HG03378 (cell line): Measurements from ENCODE around the gene B4GALT6.
A peak's percentile ranks its signal among the peaks of the same experiment; 100 is the strongest.

Experiments
- ATAC-seq: cut with Tn5 transposase; IDR thresholded peaks from one replicate; pipeline ENCODE4 v1.9.1; 2021; ENCODE audit warnings: mild to moderate bottlenecking, moderate library complexity; ENCODE audit not compliant: unreplicated experiment

B4GALT6 gene

GRCh38 chr18:31694297-31694696 is 9.9 kb upstream of the B4GALT6 start:
- no peak for ATAC-seq

DNA sequence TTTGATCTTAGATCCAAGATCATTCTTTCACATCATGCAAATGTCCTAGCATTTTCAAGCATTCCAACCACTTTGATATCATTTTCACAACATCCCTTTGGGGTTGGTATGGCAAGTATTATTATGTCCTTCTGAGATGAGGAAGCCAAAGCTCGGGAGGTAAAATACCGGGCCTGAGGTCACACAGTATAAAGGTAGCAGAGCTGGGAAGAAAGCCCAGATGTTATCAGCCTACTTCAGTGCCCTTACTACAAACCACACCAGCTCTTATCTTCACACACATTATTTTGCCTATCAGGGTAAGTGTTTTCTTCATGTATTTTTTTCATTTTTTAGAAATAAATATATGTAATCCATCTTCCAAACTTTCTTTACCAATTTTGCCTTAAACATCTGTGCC is 4.2 kb upstream of the B4GALT6 start:
- no peak for ATAC-seq

DNA sequence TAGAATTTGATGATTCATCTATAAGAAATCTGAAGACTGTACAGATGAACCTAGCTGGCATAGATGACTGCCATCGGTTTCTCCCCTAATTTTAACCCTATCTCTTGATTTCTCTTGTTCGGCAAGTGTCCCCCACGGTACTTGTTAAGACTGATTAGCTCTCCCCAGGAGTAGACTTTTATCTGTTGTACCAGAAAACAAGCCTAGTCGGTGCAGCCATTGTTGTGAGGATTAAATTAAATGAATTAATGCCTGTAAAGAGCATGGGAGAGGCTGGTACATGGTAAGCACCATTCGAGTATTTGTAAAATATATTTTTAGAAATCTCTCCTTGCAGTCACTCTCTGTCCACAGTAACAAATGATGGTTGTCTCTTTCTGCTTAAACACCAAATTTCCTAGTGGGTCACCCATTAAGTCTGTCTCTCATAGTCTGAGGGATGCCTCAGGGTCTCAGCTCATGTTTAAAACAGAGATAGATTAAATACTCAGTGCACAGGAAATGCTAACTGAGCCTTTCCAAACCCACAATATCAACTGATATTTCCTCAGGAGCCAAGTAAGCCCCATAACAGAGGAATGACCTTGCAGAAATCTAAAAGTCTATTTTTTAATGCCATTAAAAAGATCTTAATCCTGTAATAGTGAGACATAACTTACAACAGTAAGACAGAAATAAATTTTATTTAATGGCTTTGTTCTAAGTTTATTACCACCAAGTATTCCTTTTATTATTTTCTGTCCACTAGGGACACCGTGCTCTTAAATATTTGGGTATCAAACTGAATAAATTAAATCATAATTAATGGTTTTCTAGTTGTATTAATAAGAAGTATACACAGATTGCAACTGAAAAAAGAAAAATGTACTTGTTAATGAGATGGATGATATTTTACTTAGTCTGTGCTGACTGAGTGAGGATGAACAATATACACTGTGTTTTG is 2.9 kb upstream of the B4GALT6 start:
- ATAC-seq, result no peak

GRCh38 chr18:31686572-31686971 is 2.2 kb upstream of the B4GALT6 start:
- no peak for ATAC-seq

DNA sequence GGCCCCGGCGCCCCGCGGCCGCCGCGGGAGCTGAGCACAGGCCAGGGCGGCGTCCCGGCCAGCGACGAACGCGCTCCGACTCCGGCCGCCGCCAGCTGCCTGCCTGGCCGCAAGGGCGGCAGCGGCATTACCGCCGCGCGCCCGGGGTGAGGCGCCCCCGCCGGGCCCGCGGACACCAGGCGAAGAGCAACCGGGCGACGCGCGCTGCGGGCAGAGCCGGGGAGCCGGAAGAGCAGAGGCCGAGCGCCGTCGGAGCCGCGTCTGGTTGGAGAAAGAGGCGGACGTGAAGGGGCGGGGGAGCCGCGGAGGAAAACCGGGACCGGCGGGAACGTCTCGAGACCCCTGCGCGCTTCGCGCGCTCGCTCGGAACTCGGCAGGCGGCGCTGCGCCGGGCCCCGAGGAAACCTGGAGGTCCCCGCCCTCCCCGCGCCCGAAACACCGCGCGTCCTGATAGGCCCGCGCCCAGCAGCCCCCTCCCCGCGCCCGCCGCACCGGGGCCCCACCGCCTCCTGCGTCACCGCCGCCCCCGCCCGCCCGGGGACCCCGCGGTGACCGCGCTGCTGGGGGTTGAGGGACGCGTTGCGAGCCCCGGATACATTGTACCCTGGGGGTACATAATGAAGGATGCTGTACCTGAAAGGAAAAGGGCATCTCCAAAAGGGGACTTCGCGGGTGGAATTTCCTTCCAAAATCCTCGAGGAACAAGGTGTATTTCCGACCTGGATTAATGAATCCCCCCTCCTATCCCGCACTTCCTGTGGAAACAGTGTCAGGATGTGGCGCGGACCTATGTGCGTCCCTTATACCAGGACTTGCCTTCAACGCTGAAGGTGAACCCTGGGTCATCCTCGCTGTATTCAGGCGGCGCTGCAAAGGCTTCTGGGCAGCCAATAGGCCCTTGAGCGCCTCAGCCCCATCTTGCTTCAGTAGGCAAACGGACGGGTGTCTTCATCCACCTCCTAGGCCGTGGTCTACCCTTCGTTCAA is 1.0 kb upstream of the B4GALT6 start:
- peak; percentile 50 for ATAC-seq

GRCh38 chr18:31683968-31684278 is 458 bp downstream of the B4GALT6 start:
- ATAC-seq, result no peak

DNA sequence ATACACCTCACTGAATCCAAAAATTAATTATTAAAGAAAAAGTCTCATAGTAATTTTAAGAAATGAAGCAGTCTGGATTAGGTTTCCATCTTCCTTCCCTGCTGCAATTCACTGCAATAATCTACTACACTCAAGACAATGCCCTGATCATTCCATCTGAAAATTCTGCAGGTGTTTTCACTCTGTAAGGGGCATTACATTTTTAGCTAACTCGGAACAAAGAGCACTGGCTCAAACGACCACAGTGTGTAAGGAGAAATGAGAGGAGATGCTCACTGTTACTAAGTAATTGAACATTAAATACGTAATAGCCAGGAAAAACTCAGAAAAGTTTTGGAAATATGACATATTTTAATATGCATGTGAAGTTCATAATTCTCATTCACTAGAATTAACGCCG is 1.3 kb downstream of the B4GALT6 start:
- no peak for ATAC-seq

DNA sequence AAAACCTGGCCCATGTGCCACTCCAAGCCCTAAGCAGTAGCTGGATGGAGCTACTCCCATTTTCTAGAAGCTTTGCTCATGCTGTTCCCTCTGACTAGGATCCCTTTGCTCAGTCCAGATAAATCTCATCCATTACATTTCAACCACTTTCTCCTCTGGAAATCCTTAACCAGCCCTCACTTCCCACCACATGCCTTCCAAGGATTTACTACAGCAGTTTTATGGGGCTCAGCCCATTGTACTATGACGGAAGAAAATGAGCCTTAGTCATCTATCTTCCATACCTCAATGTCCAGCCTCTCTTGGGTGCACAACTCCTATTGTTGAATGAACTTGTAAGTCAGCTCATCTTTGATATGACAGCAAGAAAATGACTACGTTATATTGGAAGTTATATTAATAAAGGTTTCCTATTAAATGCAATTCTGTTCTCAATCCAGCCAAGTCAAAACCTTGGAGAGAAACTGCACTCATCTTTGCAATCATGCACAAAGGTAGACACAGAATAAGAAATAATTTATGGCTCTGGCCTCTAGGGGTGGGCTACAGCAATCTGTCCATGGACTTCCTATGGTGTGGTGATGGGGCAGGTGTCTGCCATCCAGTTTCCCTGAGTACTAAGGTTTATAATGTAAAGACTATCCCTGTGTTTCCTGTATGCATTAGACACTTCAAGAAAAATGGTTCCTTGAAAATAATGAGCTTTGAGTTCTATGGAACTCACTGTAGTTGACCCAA is 3.4 kb downstream of the B4GALT6 start:
- no peak for ATAC-seq

GRCh38 chr18:31680433-31680811 is 4.0 kb downstream of the B4GALT6 start:
- no peak for ATAC-seq

DNA sequence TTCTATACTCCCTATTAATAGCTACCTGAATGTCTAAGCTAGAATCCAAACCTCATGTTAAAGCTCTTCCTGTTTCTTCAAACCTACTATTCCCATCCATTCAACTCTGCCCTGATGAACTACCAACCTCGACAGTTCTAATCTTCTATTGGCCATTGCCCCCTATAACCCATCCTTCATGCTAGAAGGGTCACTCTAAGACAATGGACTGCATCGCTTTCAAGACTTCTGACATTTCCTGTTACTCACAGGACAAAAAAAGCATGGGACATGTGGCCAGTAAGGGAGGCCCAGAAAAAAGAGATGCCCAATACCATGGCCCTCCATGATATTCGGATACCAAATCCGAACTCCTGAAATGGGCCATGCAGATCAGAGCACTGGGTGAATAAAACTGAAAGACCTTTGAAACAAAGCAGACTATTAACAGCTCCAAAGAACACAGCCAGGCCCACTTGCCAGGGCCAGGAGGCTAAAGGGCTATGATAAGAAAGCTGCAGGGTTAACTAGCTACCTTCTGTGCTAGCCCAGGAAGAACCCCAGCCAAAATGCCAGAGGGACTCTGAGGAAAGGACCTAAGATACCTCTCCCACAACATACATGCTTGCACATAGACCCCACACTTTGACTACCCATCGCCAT is 4.5 kb downstream of the B4GALT6 start:
- no peak for ATAC-seq

GRCh38 chr18:31679133-31679742 is 5.1 kb downstream of the B4GALT6 start:
- no peak for ATAC-seq

- ATAC-seq, result no peak
Observed at GRCh38 chr18:31678425-31678824, 6.0 kb downstream of the B4GALT6 start.

- no peak for ATAC-seq
Observed at GRCh38 chr18:31677592-31677991, 6.8 kb downstream of the B4GALT6 start.

DNA sequence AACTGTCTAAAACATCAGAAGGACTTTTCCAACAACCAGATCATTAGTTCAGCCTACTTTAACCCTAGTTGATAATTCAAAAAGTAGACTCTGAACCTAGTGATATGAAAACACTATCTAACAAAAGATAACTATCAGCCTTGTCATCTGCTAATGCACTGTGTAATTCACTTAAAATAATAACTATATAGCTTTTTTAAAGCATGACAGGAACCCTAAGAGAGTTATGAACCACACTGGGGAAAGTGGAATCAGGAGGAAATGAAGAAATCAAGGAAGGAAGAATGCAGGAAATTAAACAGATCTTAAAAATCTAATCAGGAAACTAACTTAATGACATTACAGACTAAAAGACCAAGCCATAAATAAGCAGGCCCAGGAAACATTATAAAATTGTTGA is 9.0 kb downstream of the B4GALT6 start:
- no peak for ATAC-seq

DNA sequence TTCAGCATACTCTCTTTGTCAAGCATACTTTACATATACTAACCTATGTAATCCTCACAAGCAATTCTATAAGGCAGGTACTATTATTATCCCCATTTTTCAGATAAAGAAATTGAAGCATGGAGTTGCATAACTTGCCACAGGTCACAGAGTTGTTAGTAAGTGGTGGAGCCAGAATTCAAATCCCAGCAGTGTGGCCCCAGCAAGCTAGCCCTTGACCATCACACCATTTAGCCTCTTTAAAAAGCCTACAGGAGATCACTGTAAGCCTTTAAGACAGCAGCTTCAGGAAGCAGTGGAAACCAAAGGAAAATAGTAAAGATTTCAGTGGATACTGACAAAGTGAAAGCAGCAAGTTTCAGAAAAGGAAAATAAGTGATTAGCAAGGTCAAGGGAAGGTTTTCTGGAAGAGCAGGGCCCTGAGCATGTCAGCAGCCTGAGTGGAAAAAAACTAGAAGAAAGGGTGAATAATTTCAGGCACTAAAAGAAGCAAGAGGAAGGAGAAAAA is 11.7 kb downstream of the B4GALT6 start:
- no peak for ATAC-seq

GRCh38 chr18:31671951-31672350 is 12.4 kb downstream of the B4GALT6 start:
- ATAC-seq, result no peak

GRCh38 chr18:31669541-31669940 is 14.8 kb downstream of the B4GALT6 start:
- ATAC-seq, result no peak

GRCh38 chr18:31667185-31667584 is 17.2 kb downstream of the B4GALT6 start:
- no peak for ATAC-seq

DNA sequence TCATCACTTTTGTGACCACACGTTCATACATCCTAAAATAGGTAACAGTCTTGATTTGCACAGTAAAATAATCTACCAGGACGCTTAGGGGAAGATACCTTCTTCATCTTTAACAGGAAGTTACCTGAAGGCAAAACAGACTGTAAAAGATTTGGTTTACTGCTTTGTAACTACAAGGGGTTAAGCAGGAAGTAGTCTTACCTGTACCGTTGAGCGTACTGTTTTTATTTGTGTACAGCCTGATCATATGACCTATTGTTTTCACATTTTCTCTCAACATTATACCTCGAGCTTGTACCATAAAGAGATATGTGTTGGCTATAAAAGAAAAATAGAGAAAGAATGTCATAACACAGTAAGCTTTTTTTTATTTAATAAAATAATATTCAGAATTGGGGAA is 18.3 kb downstream of the B4GALT6 start:
- ATAC-seq, result no peak

DNA sequence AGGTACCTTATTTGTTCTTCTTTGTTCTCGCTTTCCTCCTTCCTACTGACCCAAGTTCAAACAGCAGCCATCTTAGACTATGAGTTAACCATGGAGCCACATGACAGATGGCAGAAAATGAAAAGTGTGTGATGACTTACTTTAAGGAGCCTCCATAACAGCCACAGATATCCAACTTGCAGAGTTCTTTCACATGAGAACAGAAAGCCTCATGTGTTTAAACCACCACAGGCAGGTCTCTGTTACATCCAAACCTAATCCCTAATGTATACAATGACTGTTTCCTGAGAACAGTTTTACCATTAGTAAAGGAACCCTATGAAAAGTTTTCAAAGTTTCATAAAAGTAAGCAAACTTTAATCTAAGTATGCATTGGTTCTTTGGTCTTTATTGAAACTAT is 20.3 kb downstream of the B4GALT6 start:
- ATAC-seq, result no peak
